ENCODE results near the gene DHPS. TPM values are rescaled to one million over a fixed set of nuclear protein-coding genes. Genes with fewer than 3 reads are reported as not detected.

DHPS gene
- total RNA-seq, 3 donors from 2014 or later (not counting 1 experiment from before 2014, with no cell fraction given): 143 to 193 (median 145) TPM

- peak overlapping the region; percentile 73 to 75 for H3K27ac Mint-ChIP-seq
- Histone ChIP-seq H3K9me3 (ENCODE audit: control insufficient read depth, insufficient read depth, low read length) (no peaks in the 10 kb centered on the region), H3K36me3 (ENCODE audit: control insufficient read depth, insufficient read depth, low read length) (peaks cover 35% of the 10 kb centered on the region), H3K4me1 (ENCODE audit: control insufficient read depth, insufficient read depth, low read length) (peaks cover 28% of the 10 kb centered on the region), H3K27me3 (ENCODE audit: control insufficient read depth, insufficient read depth, low read length) (no peaks in the 10 kb centered on the region), H3K27ac (ENCODE audit: low read length) (no peak overlapping the region), H3K4me3 (ENCODE audit: low read length) (no peak overlapping the region)
- 93% methylated on average over 8 of the region's 10 CpGs for WGBS (ENCODE audit: insufficient coverage)
- no peak overlapping the region for H3K4me3 Mint-ChIP-seq
- peaks cover 46 to 51% of the 10 kb centered on the region in 2 donors for H3K4me1 Mint-ChIP-seq
- H3K36me3 Mint-ChIP-seq: no peaks in the 10 kb centered on the region
- no peak for ATAC-seq
- intact Hi-C loops (cut with micrococcal nuclease): loop anchor here (1.0 to 10.0 kb wide), 3 partner anchors 32 to 122 kb away; partner anchors contain the start of gene JUNB
- no peak for TF ChIP-seq CTCF (IDR thresholded peaks at IDR 0.05)
- H3K9me3 Mint-ChIP-seq: no peaks in the 10 kb centered on the region
- H3K27me3 Mint-ChIP-seq (ENCODE audit: low read depth in 2 of 2): no peaks in the 10 kb centered on the region
- DNase-seq: no peak
These were observed 8.9 kb downstream of the DHPS start for GRCh38 chr19:12672744-12673143.

DNA sequence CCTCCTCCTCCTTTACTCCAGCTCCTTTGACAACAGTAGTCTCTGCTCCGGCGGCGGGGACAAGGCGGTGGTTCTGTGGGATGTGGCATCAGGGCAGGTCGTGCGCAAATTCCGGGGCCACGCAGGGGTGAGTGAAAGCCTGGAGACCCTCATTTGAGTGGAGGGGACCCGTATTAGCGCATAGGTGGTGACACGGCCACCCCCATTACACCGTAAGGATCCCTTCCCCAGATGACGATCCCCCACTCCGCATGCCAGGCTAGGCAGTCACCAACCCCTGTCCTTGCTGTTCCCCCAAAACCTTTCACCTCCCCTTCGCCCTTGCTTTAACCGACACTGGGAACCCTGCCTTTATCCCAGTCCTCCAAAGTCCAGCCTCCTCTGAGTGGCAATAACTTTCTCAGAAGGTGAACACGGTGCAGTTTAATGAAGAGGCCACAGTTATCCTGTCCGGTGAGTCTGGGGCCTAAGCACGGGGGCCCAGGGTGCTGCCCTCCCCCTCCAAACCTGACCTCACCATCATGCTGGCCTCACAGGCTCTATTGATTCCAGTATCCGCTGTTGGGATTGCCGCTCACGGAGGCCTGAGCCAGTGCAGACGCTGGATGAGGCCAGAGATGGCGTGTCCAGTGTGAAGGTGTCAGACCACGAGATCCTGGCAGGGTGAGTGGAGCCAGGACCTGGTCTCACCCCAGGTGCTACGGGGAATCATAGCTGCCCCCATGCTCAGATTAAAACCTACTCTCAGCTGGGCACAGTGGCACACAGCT, 11.3 kb downstream of the DHPS start:
- Histone ChIP-seq H3K27ac (ENCODE audit: low read length) (peak overlapping the region; percentile 96), H3K4me1 (ENCODE audit: control insufficient read depth, insufficient read depth, low read length) (peaks cover 44% of the 10 kb centered on the region), H3K9me3 (ENCODE audit: control insufficient read depth, insufficient read depth, low read length) (no peaks in the 10 kb centered on the region), H3K27me3 (ENCODE audit: control insufficient read depth, insufficient read depth, low read length) (no peaks in the 10 kb centered on the region), H3K36me3 (ENCODE audit: control insufficient read depth, insufficient read depth, low read length) (peaks cover 19% of the 10 kb centered on the region), H3K4me3 (ENCODE audit: low read length) (peak overlapping the region; percentile 84)
- H3K4me3 Mint-ChIP-seq: peak overlapping the region; percentile 97
- DNase-seq (no peak), ATAC-seq (no peak)
- no peak for TF ChIP-seq CTCF (IDR thresholded peaks at IDR 0.05)
- peaks cover 55 to 60% of the 10 kb centered on the region in 2 donors for H3K4me1 Mint-ChIP-seq
- no peaks in the 10 kb centered on the region for H3K27me3 Mint-ChIP-seq (ENCODE audit: low read depth in 2 of 2)
- intact Hi-C loops (cut with micrococcal nuclease): loop anchor here (10.0 kb wide), 1 partner anchor 124 kb away; the partner anchor contains the start of gene JUNB
- WGBS (ENCODE audit: insufficient coverage): 58% methylated on average over 22 of the region's 26 CpGs
- H3K36me3 Mint-ChIP-seq: no peaks in the 10 kb centered on the region
- H3K27ac Mint-ChIP-seq: peak overlapping the region; percentile 98
- H3K9me3 Mint-ChIP-seq: no peaks in the 10 kb centered on the region

DNA sequence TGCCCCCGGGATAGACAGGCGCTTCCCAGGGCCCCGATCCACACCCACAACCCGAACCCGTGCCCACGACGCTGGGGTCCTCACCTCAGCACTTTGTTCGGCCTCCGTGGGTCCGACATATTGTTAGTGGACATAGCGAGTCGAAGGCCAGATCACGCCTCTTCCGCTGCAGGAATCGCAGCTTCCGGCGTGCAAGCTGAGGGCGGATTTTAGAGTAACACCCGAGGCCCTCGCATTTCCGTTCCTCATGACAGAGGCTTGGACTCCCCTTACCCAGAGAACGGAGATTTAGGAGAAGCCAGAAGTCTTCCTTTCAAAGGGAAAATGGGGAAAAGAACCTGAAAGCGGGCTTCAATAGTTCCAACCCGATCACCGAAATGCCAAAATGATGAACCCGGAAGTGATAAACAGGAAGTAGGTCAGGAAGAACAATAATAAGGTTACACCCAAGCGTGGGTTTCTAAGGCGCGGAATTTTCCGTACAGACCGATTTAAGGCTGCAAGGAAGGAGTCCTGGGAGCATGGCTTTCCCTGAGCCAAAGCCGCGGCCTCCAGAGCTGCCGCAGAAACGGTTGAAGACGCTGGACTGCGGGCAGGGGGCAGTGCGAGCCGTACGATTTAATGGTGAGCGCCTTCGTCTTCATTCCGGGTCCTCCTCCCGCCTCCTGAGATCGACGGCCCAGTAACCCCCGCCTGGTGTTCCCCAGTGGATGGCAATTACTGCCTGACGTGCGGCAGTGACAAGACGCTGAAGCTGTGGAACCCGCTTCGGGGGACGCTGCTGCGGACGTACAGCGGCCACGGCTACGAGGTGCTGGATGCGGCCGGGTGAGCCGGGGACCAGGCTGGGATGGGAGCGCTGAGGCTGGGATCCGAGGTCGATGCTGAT, 12.2 kb downstream of the DHPS start:
- intact Hi-C loops (cut with micrococcal nuclease): loop anchor here (1.0 to 10.0 kb wide), 4 partner anchors 12 to 125 kb away; partner anchors contain the start of genes DHPS, JUNB, TNPO2 and ZNF490
- WGBS (ENCODE audit: insufficient coverage): under 1% methylated on average over 64 of the region's 64 CpGs
- Histone ChIP-seq H3K27me3 (ENCODE audit: control insufficient read depth, insufficient read depth, low read length) (no peaks in the 10 kb centered on the region), H3K9me3 (ENCODE audit: control insufficient read depth, insufficient read depth, low read length) (no peaks in the 10 kb centered on the region), H3K36me3 (ENCODE audit: control insufficient read depth, insufficient read depth, low read length) (peaks cover 14% of the 10 kb centered on the region), H3K4me3 (ENCODE audit: low read length) (peak overlapping the region; percentile 84), H3K4me1 (ENCODE audit: control insufficient read depth, insufficient read depth, low read length) (peaks cover 52% of the 10 kb centered on the region), H3K27ac (ENCODE audit: low read length) (peak overlapping the region; percentile 96)
- DNase-seq (peak; percentile 76 to 89), ATAC-seq (peak; percentile 40 to 67 (median 47))
- Mint-ChIP-seq H3K27me3 (ENCODE audit: low read depth in 2 of 2) (no peaks in the 10 kb centered on the region), H3K4me3 (peak overlapping the region; percentile 97), H3K27ac (peak overlapping the region; percentile 98), H3K9me3 (no peaks in the 10 kb centered on the region), H3K36me3 (no peaks in the 10 kb centered on the region), H3K4me1 (peaks cover 54 to 65% of the 10 kb centered on the region in 2 donors)
- no peak for TF ChIP-seq CTCF (IDR thresholded peaks at IDR 0.05)

All from natural killer cell (primary cell).